ENCODE data around the gene PRKG1. TPM values are rescaled to one million over a fixed set of nuclear protein-coding genes. Genes with fewer than 3 reads are reported as not detected.
A peak's percentile ranks its signal among the peaks of the same experiment; 100 is the strongest.

PRKG1 gene
- total RNA-seq, 1 donor from 2014 or later = 50.2 TPM

DNA sequence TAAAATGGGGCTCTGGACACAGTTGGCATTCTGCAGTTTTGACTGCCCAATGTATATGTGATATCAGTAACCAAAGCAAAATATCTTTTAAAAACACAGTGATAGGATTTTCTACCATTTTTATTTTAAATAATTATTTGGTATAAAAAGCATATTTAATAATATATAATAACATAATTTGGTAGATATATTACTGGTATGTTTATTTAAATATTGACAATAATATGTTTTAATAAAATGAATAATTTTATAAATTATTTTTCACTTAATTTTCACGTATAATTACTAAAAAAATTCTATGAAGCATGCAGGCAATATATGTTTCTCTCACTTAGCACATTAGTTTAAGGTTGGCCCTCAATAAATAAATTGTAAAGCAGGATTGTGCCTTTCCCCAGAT, 269.1 kb downstream of the PRKG1 start:
- H3K9me3 ChIP-seq = no peaks in the 10 kb centered on the region
- TF ChIP-seq, protein P1, sequence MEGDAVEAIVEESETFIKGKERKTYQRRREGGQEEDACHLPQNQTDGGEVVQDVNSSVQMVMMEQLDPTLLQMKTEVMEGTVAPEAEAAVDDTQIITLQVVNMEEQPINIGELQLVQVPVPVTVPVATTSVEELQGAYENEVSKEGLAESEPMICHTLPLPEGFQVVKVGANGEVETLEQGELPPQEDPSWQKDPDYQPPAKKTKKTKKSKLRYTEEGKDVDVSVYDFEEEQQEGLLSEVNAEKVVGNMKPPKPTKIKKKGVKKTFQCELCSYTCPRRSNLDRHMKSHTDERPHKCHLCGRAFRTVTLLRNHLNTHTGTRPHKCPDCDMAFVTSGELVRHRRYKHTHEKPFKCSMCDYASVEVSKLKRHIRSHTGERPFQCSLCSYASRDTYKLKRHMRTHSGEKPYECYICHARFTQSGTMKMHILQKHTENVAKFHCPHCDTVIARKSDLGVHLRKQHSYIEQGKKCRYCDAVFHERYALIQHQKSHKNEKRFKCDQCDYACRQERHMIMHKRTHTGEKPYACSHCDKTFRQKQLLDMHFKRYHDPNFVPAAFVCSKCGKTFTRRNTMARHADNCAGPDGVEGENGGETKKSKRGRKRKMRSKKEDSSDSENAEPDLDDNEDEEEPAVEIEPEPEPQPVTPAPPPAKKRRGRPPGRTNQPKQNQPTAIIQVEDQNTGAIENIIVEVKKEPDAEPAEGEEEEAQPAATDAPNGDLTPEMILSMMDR (IDR thresholded peaks at IDR 0.05) = no peak
- H3K27me3 ChIP-seq = no peaks in the 10 kb centered on the region
- peak overlapping the region in 1 of 2 donors; percentile 23 for H3K27ac ChIP-seq
- H3K4me1 ChIP-seq = peaks cover 0 to 7% of the 10 kb centered on the region in 2 donors
- H3K4me3 ChIP-seq = no peak overlapping the region
- H3K36me3 ChIP-seq = no peaks in the 10 kb centered on the region
- no peak for DNase-seq (ENCODE audit: low spot score in 2 of 2)
- intact Hi-C loops (cut with DNase I) = no loop called here

GRCh38 chr10:51344371-51344770, 270.1 kb downstream of the PRKG1 start:
- no peak overlapping the region for H3K4me3 ChIP-seq
- intact Hi-C loops (cut with DNase I) = no loop called here
- peaks cover 0 to 7% of the 10 kb centered on the region in 2 donors for H3K4me1 ChIP-seq

GRCh38 chr10:51348622-51349021, 274.3 kb downstream of the PRKG1 start:
- Histone ChIP-seq H3K36me3 (no peaks in the 10 kb centered on the region), H3K4me1 (no peaks in the 10 kb centered on the region), H3K4me3 (no peak overlapping the region), H3K9me3 (no peaks in the 10 kb centered on the region), H3K27me3 (no peaks in the 10 kb centered on the region), H3K27ac (no peak overlapping the region)
- TF ChIP-seq, protein P1 (IDR thresholded peaks at IDR 0.05) = no peak
- DNase-seq (ENCODE audit: low spot score in 2 of 2) = no peak
- intact Hi-C loops (cut with DNase I) = no loop called here

More at GRCh38 chr10:51344371-51344770, 270.1 kb downstream of the PRKG1 start:
- Histone ChIP-seq H3K27ac (no peak overlapping the region), H3K27me3 (no peaks in the 10 kb centered on the region), H3K9me3 (no peaks in the 10 kb centered on the region), H3K36me3 (no peaks in the 10 kb centered on the region)
- TF ChIP-seq, protein P1 (IDR thresholded peaks at IDR 0.05) = no peak
- no peak for DNase-seq (ENCODE audit: low spot score in 2 of 2)

- TF ChIP-seq, protein P1 (IDR thresholded peaks at IDR 0.05) = no peak
- H3K27me3 ChIP-seq = no peaks in the 10 kb centered on the region
- H3K9me3 ChIP-seq = no peaks in the 10 kb centered on the region
- no peak overlapping the region for H3K4me3 ChIP-seq
- H3K4me1 ChIP-seq = peaks cover 0 to 6% of the 10 kb centered on the region in 2 donors
- DNase-seq (ENCODE audit: low spot score in 2 of 2) = no peak
- no peaks in the 10 kb centered on the region for H3K36me3 ChIP-seq
- H3K27ac ChIP-seq = peak overlapping the region in 1 of 2 donors; percentile 22
- intact Hi-C loops (cut with DNase I) = no loop called here
Observed at GRCh38 chr10:51357170-51357569, 282.9 kb downstream of the PRKG1 start.

- Histone ChIP-seq H3K4me3 (no peak overlapping the region), H3K4me1 (peaks cover 0 to 6% of the 10 kb centered on the region in 2 donors), H3K27ac (peak overlapping the region in 1 of 2 donors; percentile 16), H3K27me3 (no peaks in the 10 kb centered on the region), H3K36me3 (no peaks in the 10 kb centered on the region), H3K9me3 (no peaks in the 10 kb centered on the region)
- DNase-seq (ENCODE audit: low spot score in 2 of 2) = no peak
- intact Hi-C loops (cut with DNase I) = no loop called here
- TF ChIP-seq, protein P1 (IDR thresholded peaks at IDR 0.05) = no peak
Observed at GRCh38 chr10:51358227-51358626, 283.9 kb downstream of the PRKG1 start.

DNA sequence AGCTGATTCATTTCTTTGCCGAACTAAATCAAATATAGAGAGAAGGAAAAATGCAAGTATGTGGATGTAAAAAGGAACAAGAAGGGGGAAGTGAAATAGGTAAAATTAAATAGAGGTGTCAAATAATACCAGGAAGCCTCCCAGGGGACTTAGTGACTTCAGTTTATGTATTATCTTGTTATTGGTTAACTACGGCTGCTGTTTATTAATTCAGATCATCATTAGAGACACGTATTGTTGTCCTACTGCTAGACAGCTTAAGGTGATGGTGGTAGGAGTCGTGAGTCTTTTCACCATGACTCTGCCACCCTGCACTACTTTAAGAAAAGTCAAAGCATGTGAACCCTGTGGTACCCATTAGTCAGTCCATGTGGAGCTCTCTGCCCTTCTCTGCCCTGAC, 289.1 kb downstream of the PRKG1 start:
- H3K4me1 ChIP-seq = peaks cover 3 to 15% of the 10 kb centered on the region in 2 donors
- no peaks in the 10 kb centered on the region for H3K27me3 ChIP-seq
- no peaks in the 10 kb centered on the region for H3K36me3 ChIP-seq
- intact Hi-C loops (cut with DNase I) = no loop called here
- no peaks in the 10 kb centered on the region for H3K9me3 ChIP-seq
- no peak overlapping the region for H3K27ac ChIP-seq
- TF ChIP-seq, protein P1 (IDR thresholded peaks at IDR 0.05) = no peak
- H3K4me3 ChIP-seq = no peak overlapping the region
- DNase-seq (ENCODE audit: low spot score in 2 of 2) = no peak
